Thymus (tissue), 11 donors: ENCODE results near the gene SLAMF9. TPM values are rescaled to one million over a fixed set of nuclear protein-coding genes. Genes with fewer than 3 reads are reported as not detected.

Experiments used
- DNase-seq, 9 donors: peaks; one replicate each; pipeline ENCODE4 v3.0.0-alpha.2; 2013; ENCODE audit warnings: low spot score in 9 of 9, low read depth in 6 of 9, missing footprints in 1 of 9
- H3K27ac ChIP-seq, 2 donors: one replicate each; pipeline ENCODE4 v1.5.1; 2013; ENCODE audit warnings: control low read depth in 1 of 2, low read depth in 1 of 2, low read length in 1 of 2, mild to moderate bottlenecking in 1 of 2, moderate library complexity in 1 of 2
- H3K27me3 ChIP-seq, 2 donors: one replicate each; pipeline ENCODE4 v1.5.1; 2013; ENCODE audit warnings: low read length in 1 of 2; ENCODE audit not compliant: control insufficient read depth in 2 of 2, insufficient read depth in 1 of 2
- H3K36me3 ChIP-seq, 2 donors: one replicate each; pipeline ENCODE4 v1.5.1; 2013; ENCODE audit warnings: low read length in 1 of 2, mild to moderate bottlenecking in 1 of 2, moderate library complexity in 1 of 2; ENCODE audit not compliant: control insufficient read depth in 2 of 2, insufficient read depth in 2 of 2
- H3K4me1 ChIP-seq, 2 donors: one replicate each; pipeline ENCODE4 v1.5.1; 2013; ENCODE audit warnings: low read length in 2 of 2; ENCODE audit not compliant: control insufficient read depth in 2 of 2, insufficient read depth in 2 of 2
- H3K4me3 ChIP-seq, 2 donors: one replicate each; pipeline ENCODE4 v1.5.1; 2013; ENCODE audit warnings: low read length in 2 of 2, control low read depth in 1 of 2, mild to moderate bottlenecking in 1 of 2
- H3K9me3 ChIP-seq, 2 donors: one replicate each; pipeline ENCODE4 v1.5.1; 2013; ENCODE audit warnings: low read length in 1 of 2, mild to moderate bottlenecking in 1 of 2; ENCODE audit not compliant: control insufficient read depth in 2 of 2, insufficient read depth in 1 of 2
- WGBS: extraction: QIAGEN DNeasy Blood & Tissue Kit; methylation state at CpG from one replicate; pipeline ENCODE4 v1.1.7; 2013; 5-methylcytosine and 5-hydroxymethylcytosine counted together
- polyA plus RNA-seq: library from polyadenylated mRNA; stranded (reverse); fragments of 200-250 nt; gene quantifications from one replicate; pipeline ENCODE4 v1.2.3, GENCODE V29; 2013
- total RNA-seq: library from RNA; stranded (reverse); fragments of 120-200 nt; gene quantifications from one replicate; pipeline ENCODE4 v1.2.4, GENCODE V29; 2013
- donor health status: healthy.

The SLAMF9 gene
- total and polyA plus RNA-seq, 2 donors: 0.09 to 0.71 TPM

- H3K4me1 ChIP-seq: peaks cover 39 to 89% of the 10 kb centered on the region in 2 donors
- H3K4me3 ChIP-seq: peak overlapping the region; percentile 61 to 89
- 28% methylated on average over 1 of the region's 1 CpG for WGBS
- no peaks in the 10 kb centered on the region for H3K27me3 ChIP-seq
- peaks cover 36 to 44% of the 10 kb centered on the region in 2 donors for H3K36me3 ChIP-seq
- H3K9me3 ChIP-seq: no peaks in the 10 kb centered on the region
- DNase-seq: peak in 2 of 9 donors; percentile 52 to 78
- H3K27ac ChIP-seq: peak overlapping the region; percentile 95
Measured at GRCh38 chr1:159921251-159921650, 32.8 kb downstream of the SLAMF9 start.

- no peaks in the 10 kb centered on the region for H3K27me3 ChIP-seq
- peaks cover 42 to 49% of the 10 kb centered on the region in 2 donors for H3K36me3 ChIP-seq
- H3K9me3 ChIP-seq: no peaks in the 10 kb centered on the region
- no peak for DNase-seq
- WGBS: 86% methylated on average over 1 of the region's 1 CpG
- no peak overlapping the region for H3K4me3 ChIP-seq
- peaks cover 39 to 84% of the 10 kb centered on the region in 2 donors for H3K4me1 ChIP-seq
- peak overlapping the region in 1 of 2 donors; percentile 95 for H3K27ac ChIP-seq
Measured at GRCh38 chr1:159920651-159921050, 33.4 kb downstream of the SLAMF9 start.

- H3K4me3 ChIP-seq: no peak overlapping the region
- peaks cover 39 to 82% of the 10 kb centered on the region in 2 donors for H3K4me1 ChIP-seq
- peak overlapping the region in 1 of 2 donors; percentile 1 for H3K27ac ChIP-seq
- WGBS: 98% methylated on average over 10 of the region's 10 CpGs
- no peaks in the 10 kb centered on the region for H3K9me3 ChIP-seq
- H3K27me3 ChIP-seq: no peaks in the 10 kb centered on the region
- peaks cover 42 to 53% of the 10 kb centered on the region in 2 donors for H3K36me3 ChIP-seq
- no peak for DNase-seq
Measured at GRCh38 chr1:159920202-159920601, 33.8 kb downstream of the SLAMF9 start.

- Histone ChIP-seq H3K9me3 (no peaks in the 10 kb centered on the region), H3K27me3 (no peaks in the 10 kb centered on the region), H3K27ac (no peak overlapping the region), H3K36me3 (peaks cover 42 to 53% of the 10 kb centered on the region in 2 donors), H3K4me3 (no peak overlapping the region), H3K4me1 (peaks cover 39 to 79% of the 10 kb centered on the region in 2 donors)
- DNase-seq: no peak
- WGBS: 97% methylated on average over 10 of the region's 10 CpGs
Measured at GRCh38 chr1:159919236-159919865, 34.7 kb downstream of the SLAMF9 start.

GRCh38 chr1:159918352-159919200 is 35.5 kb downstream of the SLAMF9 start:
- no peaks in the 10 kb centered on the region for H3K27me3 ChIP-seq
- peaks cover 41 to 79% of the 10 kb centered on the region in 2 donors for H3K4me1 ChIP-seq
- WGBS: 93% methylated on average over 13 of the region's 13 CpGs
- no peaks in the 10 kb centered on the region for H3K9me3 ChIP-seq
- no peak for DNase-seq
- no peak overlapping the region for H3K4me3 ChIP-seq
- peaks cover 42 to 53% of the 10 kb centered on the region in 2 donors for H3K36me3 ChIP-seq
- peak overlapping the region; percentile 18 to 47 for H3K27ac ChIP-seq

- peaks cover 41 to 73% of the 10 kb centered on the region in 2 donors for H3K4me1 ChIP-seq
- no peaks in the 10 kb centered on the region for H3K9me3 ChIP-seq
- peaks cover 42 to 53% of the 10 kb centered on the region in 2 donors for H3K36me3 ChIP-seq
- WGBS: 77% methylated on average over 5 of the region's 5 CpGs
- peak in 2 of 9 donors; percentile 19 to 36 for DNase-seq
- no peak overlapping the region for H3K4me3 ChIP-seq
- H3K27ac ChIP-seq: peak overlapping the region in 1 of 2 donors; percentile 56
- no peaks in the 10 kb centered on the region for H3K27me3 ChIP-seq
Measured at GRCh38 chr1:159917533-159918351, 36.3 kb downstream of the SLAMF9 start.

- Histone ChIP-seq H3K4me3 (no peak overlapping the region), H3K36me3 (peaks cover 42 to 53% of the 10 kb centered on the region in 2 donors), H3K27me3 (no peaks in the 10 kb centered on the region), H3K4me1 (peaks cover 34 to 71% of the 10 kb centered on the region in 2 donors), H3K27ac (no peak overlapping the region), H3K9me3 (no peaks in the 10 kb centered on the region)
- no peak for DNase-seq
- 95% methylated on average over 9 of the region's 9 CpGs for WGBS
Measured at GRCh38 chr1:159916242-159917051, 37.6 kb downstream of the SLAMF9 start.

GRCh38 chr1:159915571-159916241 is 38.3 kb downstream of the SLAMF9 start:
- peaks cover 34 to 71% of the 10 kb centered on the region in 2 donors for H3K4me1 ChIP-seq
- peaks cover 42 to 51% of the 10 kb centered on the region in 2 donors for H3K36me3 ChIP-seq
- H3K9me3 ChIP-seq: no peaks in the 10 kb centered on the region
- H3K27me3 ChIP-seq: no peaks in the 10 kb centered on the region
- H3K27ac ChIP-seq: no peak overlapping the region
- 96% methylated on average over 5 of the region's 5 CpGs for WGBS
- no peak overlapping the region for H3K4me3 ChIP-seq
- DNase-seq: no peak
